ENCODE data around the gene OR51V1. TPM values are rescaled to one million over a fixed set of nuclear protein-coding genes. Genes with fewer than 3 reads are reported as not detected.

The OR51V1 gene
- total and polyA plus RNA-seq, 7 donors, result not detected

DNA sequence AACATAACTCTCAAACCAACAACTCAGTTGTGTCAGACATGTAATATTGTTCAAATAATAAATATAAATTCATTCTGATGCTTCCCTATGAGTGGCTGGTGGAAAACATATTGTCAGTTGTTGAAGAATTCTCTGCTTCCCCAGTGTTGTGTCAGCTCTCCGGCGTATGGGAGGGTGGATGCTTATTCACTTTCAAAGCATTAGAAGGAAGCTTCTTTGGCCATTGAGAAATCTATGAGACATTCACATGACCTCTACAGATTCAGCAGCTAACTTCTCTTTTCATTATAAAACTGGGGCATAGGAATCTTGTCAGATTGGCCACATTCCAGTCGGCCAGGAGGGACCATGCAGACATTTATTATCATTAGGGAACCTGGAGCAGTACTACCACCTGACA lies 2.9 kb downstream of the OR51V1 start:
- intact Hi-C loops (cut with DNase I), result no loop called here
- no peaks in the 10 kb centered on the region for H3K9me3 ChIP-seq
- H3K4me1 ChIP-seq, result no peaks in the 10 kb centered on the region
- no peak for DNase-seq
- no peak for TF ChIP-seq EP300 (IDR thresholded peaks at IDR 0.05)
- TF ChIP-seq, protein P1, sequence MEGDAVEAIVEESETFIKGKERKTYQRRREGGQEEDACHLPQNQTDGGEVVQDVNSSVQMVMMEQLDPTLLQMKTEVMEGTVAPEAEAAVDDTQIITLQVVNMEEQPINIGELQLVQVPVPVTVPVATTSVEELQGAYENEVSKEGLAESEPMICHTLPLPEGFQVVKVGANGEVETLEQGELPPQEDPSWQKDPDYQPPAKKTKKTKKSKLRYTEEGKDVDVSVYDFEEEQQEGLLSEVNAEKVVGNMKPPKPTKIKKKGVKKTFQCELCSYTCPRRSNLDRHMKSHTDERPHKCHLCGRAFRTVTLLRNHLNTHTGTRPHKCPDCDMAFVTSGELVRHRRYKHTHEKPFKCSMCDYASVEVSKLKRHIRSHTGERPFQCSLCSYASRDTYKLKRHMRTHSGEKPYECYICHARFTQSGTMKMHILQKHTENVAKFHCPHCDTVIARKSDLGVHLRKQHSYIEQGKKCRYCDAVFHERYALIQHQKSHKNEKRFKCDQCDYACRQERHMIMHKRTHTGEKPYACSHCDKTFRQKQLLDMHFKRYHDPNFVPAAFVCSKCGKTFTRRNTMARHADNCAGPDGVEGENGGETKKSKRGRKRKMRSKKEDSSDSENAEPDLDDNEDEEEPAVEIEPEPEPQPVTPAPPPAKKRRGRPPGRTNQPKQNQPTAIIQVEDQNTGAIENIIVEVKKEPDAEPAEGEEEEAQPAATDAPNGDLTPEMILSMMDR (IDR thresholded peaks at IDR 0.05), result no peak
- no peak for TF ChIP-seq POLR2AphosphoS5 (IDR thresholded peaks at IDR 0.05)
- TF ChIP-seq POLR2A (IDR thresholded peaks at IDR 0.05), result no peak
- no peak overlapping the region for H3K4me3 ChIP-seq
- H3K27me3 ChIP-seq, result no peaks in the 10 kb centered on the region
- 76 to 80% methylated on average over 3 of the region's 3 CpGs for WGBS, 2 donors
- no peaks in the 10 kb centered on the region for H3K36me3 ChIP-seq
- no peak overlapping the region for H3K27ac ChIP-seq

DNA sequence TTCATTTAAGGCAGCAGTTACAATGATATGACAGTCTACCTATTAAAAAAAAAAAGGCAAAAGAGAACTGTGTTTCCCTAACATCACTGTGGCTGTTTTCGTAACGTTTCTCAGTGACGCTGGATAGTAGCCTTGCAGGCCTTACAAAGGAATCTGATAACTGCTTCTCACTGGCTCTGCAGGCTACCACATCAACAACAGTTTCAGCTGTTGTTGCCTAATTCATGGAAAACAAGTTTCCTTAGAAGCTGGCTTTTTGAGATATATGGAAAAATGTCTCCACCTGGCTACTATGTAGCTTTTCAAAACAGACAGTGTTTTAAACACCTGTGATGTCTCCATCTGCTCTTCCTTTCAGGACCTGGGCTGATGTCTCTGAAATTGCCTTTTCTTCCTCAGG lies 3.8 kb downstream of the OR51V1 start:
- TF ChIP-seq POLR2AphosphoS5 (IDR thresholded peaks at IDR 0.05), result no peak
- no peak for TF ChIP-seq POLR2A (IDR thresholded peaks at IDR 0.05)
- no peak for TF ChIP-seq EP300 (IDR thresholded peaks at IDR 0.05)
- TF ChIP-seq, protein P1 (IDR thresholded peaks at IDR 0.05), result no peak
- intact Hi-C loops (cut with DNase I), result no loop called here
- WGBS, 2 donors, result 75 to 84% methylated on average over 3 of the region's 3 CpGs

DNA sequence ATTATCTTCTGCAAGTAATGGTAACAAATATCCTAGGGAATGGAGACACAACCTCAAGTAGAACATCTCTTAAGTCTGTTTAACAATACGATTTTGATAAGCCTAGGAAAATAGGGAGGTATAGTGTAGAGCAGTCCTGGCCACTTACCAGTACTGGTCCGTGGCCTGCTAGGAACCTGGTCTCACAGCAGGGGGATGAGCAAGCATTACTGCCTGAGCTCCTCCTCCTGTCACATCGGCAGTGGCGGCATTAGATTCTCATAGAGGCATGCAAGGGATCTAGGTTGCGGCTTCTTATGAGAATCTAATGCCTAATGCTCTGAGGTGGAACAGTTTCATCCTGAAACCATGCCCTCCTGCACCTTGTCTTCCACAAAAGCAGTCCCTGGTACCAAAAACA lies 4.4 kb downstream of the OR51V1 start:
- no peaks in the 10 kb centered on the region for H3K36me3 ChIP-seq
- H3K27ac ChIP-seq, result no peak overlapping the region
- intact Hi-C loops (cut with DNase I), result no loop called here
- no peaks in the 10 kb centered on the region for H3K4me1 ChIP-seq
- 76 to 78% methylated on average over 5 of the region's 5 CpGs for WGBS, 2 donors
- no peaks in the 10 kb centered on the region for H3K27me3 ChIP-seq
- no peak overlapping the region for H3K4me3 ChIP-seq
- no peaks in the 10 kb centered on the region for H3K9me3 ChIP-seq
- no peak for DNase-seq
- TF ChIP-seq, protein P1 (IDR thresholded peaks at IDR 0.05), result no peak
- TF ChIP-seq POLR2A (IDR thresholded peaks at IDR 0.05) (no peak), EP300 (IDR thresholded peaks at IDR 0.05) (no peak), POLR2AphosphoS5 (IDR thresholded peaks at IDR 0.05) (no peak)

More for the DNA sequence above, 3.8 kb downstream of the OR51V1 start:
- Histone ChIP-seq H3K4me3 (no peak overlapping the region), H3K27me3 (no peaks in the 10 kb centered on the region), H3K4me1 (no peaks in the 10 kb centered on the region), H3K36me3 (no peaks in the 10 kb centered on the region), H3K27ac (no peak overlapping the region), H3K9me3 (no peaks in the 10 kb centered on the region)
- no peak for DNase-seq

GRCh38 chr11:5192738-5193137 lies 7.7 kb downstream of the OR51V1 start:
- H3K27ac ChIP-seq, result no peak overlapping the region
- no peaks in the 10 kb centered on the region for H3K4me1 ChIP-seq
- TF ChIP-seq, protein P1 (IDR thresholded peaks at IDR 0.05), result no peak
- TF ChIP-seq POLR2A (IDR thresholded peaks at IDR 0.05) (no peak), POLR2AphosphoS5 (IDR thresholded peaks at IDR 0.05) (no peak), EP300 (IDR thresholded peaks at IDR 0.05) (no peak)
- intact Hi-C loops (cut with DNase I), result no loop called here
- WGBS, 2 donors, result 1 to 24% methylated on average over 1 of the region's 1 CpG
- H3K4me3 ChIP-seq, result no peak overlapping the region
- no peaks in the 10 kb centered on the region for H3K9me3 ChIP-seq
- no peaks in the 10 kb centered on the region for H3K36me3 ChIP-seq
- H3K27me3 ChIP-seq, result no peaks in the 10 kb centered on the region
- no peak for DNase-seq

DNA sequence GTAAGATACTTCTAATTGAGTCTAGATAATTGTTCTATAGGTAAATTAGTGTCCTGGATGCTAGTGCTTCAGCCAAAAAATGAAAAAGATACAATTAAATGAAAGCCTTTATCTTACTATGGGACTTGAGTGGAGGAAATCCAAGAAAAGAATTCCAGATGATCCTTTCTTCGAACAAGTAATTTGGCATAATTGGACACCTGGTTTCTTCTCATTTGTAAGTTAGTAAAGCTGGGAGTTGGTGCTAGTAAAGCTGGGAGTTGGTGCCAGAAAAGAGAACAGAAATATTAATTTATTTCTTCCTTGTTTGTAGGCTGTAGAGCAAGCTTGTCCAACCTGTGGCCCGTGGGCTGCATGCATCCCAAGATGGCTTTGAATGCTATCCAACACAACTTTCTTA lies 12.3 kb downstream of the OR51V1 start:
- no peak for TF ChIP-seq POLR2A (IDR thresholded peaks at IDR 0.05)
- TF ChIP-seq, protein P1 (IDR thresholded peaks at IDR 0.05), result no peak
- no peak for TF ChIP-seq POLR2AphosphoS5 (IDR thresholded peaks at IDR 0.05)
- no peak for TF ChIP-seq EP300 (IDR thresholded peaks at IDR 0.05)
- intact Hi-C loops (cut with DNase I), result no loop called here
- Histone ChIP-seq H3K4me3 (no peak overlapping the region), H3K9me3 (no peaks in the 10 kb centered on the region), H3K4me1 (no peaks in the 10 kb centered on the region), H3K27ac (no peak overlapping the region), H3K36me3 (no peaks in the 10 kb centered on the region), H3K27me3 (no peaks in the 10 kb centered on the region)
- no peak for DNase-seq
- 85 to 87% methylated on average over 2 of the region's 2 CpGs for WGBS, 2 donors
